K562 (cell line): Measurements from ENCODE around the gene HECW1. TPM values are rescaled to one million over a fixed set of nuclear protein-coding genes. Genes with fewer than 3 reads are reported as not detected.

ENCODE experiments used
- KAT8 ChIP-seq: fragments of 450-650 bp; IDR thresholded peaks from 2 replicates; pipeline ENCODE4 v1.6.1; 2016; ENCODE audit warnings: low read depth, mild to moderate bottlenecking
- LARP7 ChIP-seq: fragments of 450-650 bp; IDR thresholded peaks from 2 replicates; pipeline ENCODE4 v1.6.1; 2016
- MED1 ChIP-seq: sonication (generic); formaldehyde crosslinking; IDR thresholded peaks from 2 replicates; pipeline ENCODE4 v1.8.1; 2023; ENCODE audit warnings: missing genetic modification reagents, borderline replicate concordance
- MTF1 ChIP-seq: fragments of 250-450 bp; sonication (Bioruptor Pico); IDR thresholded peaks from 2 replicates; pipeline ENCODE4 v1.9.0; 2021; ENCODE audit warnings: moderate library complexity, mild to moderate bottlenecking, inconsistent platforms, borderline replicate concordance
- RFX5 ChIP-seq: IDR thresholded peaks from 2 replicates; pipeline ENCODE4 v1.6.1; 2011; ENCODE audit warnings: low read depth, mild to moderate bottlenecking, improper control_type of control experiment, low read length
- STAT5A ChIP-seq: IDR thresholded peaks from 2 replicates; pipeline ENCODE4 v1.6.1; 2012; ENCODE audit warnings: low read length, inconsistent platforms, borderline replicate concordance
- ZBTB1 ChIP-seq: sonication (generic); formaldehyde crosslinking; IDR thresholded peaks from 2 replicates; pipeline ENCODE4 v1.8.1; 2023; ENCODE audit warnings: missing genetic modification reagents, low read depth, mild to moderate bottlenecking, borderline replicate concordance
- ZNF232 ChIP-seq: sonication (generic); formaldehyde crosslinking; IDR thresholded peaks from 2 replicates; pipeline ENCODE4 v1.8.0; 2022; ENCODE audit warnings: mild to moderate bottlenecking, missing genetic modification reagents
- polyA plus RNA-seq, 8 experiments: library from polyadenylated mRNA; depleted of rRNA in 4 of 8; stranded (reverse) in 5 of 8; unstranded in 3 of 8; fragments of >200 nt; fragmentation: Nextera tagmentation in 2 of 8; fragmentation: Illumina TruSeq in 1 of 8; extraction: Ambion mirVana in 2 of 8; extraction: Trizol in 1 of 8; gene quantifications; 2 replicates each; pipeline versions ENCODE4 v1.2.1 to v1.2.3, GENCODE V29; 2011 to 2014; ENCODE audit warnings: inconsistent platforms in 1 of 8, missing spikeins in 1 of 8
- total RNA-seq, 7 experiments: library from RNA; depleted of rRNA in 6 of 7; stranded (reverse); fragments of >200 nt in 6 of 7; fragmentation: Illumina TruSeq in 2 of 7; extraction: Trizol in 2 of 7; gene quantifications; 2 replicates each; pipeline versions ENCODE4 v1.2.1 to v1.2.3, GENCODE V29; 2011 to 2021; ENCODE audit warnings: low replicate concordance in 1 of 7
- TF ChIP-seq, protein P1 (sequence below): fragments of 450-650 bp; IDR thresholded peaks from 2 replicates; pipeline ENCODE4 v1.6.1; 2017; ENCODE audit warnings: antibody characterized with exemption, mild to moderate bottlenecking
- TF ChIP-seq, protein P2 (sequence below): fragments of 250-450 bp; sonication (Bioruptor Pico); IDR thresholded peaks from 2 replicates; pipeline ENCODE4 v1.4.0; 2020; ENCODE audit warnings: mild to moderate bottlenecking, moderate library complexity
- TF ChIP-seq, protein P3 (sequence below): fragments of 250-450 bp; sonication (Bioruptor Pico); IDR thresholded peaks from 2 replicates; pipeline ENCODE4 v1.8.0; 2021; ENCODE audit warnings: moderate library complexity, mild to moderate bottlenecking, inconsistent platforms
- TF ChIP-seq, protein P4 (sequence below): fragments of 450-650 bp; IDR thresholded peaks from 2 replicates; pipeline ENCODE4 v1.6.1; 2016; ENCODE audit warnings: borderline replicate concordance
- TF ChIP-seq, protein P5 (sequence below), 2 experiments: IDR thresholded peaks; 2 replicates each; pipeline ENCODE4 v1.6.1; 2011; ENCODE audit warnings: borderline replicate concordance in 1 of 2, control low read depth in 1 of 2, low read depth in 1 of 2, low read length in 1 of 2, mild to moderate bottlenecking in 1 of 2, mixed read lengths in 1 of 2, moderate library complexity in 1 of 2; ENCODE audit not compliant: insufficient read depth in 1 of 2, insufficient read length in 1 of 2, poor library complexity in 1 of 2, severe bottlenecking in 1 of 2; ENCODE audit errors: extremely low read depth in 1 of 2
- TF ChIP-seq, protein P6 (sequence below), 2 experiments: fragments of 200-800 bp in 1 of 2; sonication (Bioruptor generic) in 1 of 2; sonication (generic) in 1 of 2; formaldehyde crosslinking in 1 of 2; IDR thresholded peaks in 1 of 2; conservative IDR thresholded peaks in 1 of 2; 2 replicates each; pipeline versions ENCODE4 v1.5.0 to v1.6.1; 2016 to 2020; ENCODE audit warnings: missing compliant biosample characterization in 1 of 2, missing genetic modification characterization in 1 of 2, missing genetic modification reagents in 1 of 2

HECW1 gene
- total and polyA plus RNA-seq, 9 of the 15 experiments (the other 6 are each of a cell fraction or from before 2014, with no cell fraction given), result 0.07 to 0.31 (median 0.13) TPM; not detected in 4

DNA sequence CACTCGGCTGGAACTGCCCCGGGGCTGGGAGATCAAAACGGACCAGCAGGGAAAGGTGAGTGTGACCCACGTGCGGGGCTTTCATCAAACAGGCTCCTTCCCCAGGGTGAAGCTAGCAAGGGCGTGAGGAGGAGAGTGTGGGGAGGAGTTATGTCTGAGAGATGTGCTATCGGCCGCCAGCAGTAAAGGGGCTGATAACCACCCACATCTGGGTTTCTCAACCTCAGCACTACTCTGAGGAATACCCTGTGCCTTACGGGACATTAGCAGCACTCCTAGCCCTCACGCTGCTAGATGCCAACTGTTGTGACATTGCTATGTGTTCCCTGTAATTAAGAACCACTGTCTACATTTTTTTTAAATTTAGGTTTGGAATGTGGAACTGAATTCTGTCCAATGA lies 356.6 kb downstream of the HECW1 start (continued):
- TF ChIP-seq, protein P1, sequence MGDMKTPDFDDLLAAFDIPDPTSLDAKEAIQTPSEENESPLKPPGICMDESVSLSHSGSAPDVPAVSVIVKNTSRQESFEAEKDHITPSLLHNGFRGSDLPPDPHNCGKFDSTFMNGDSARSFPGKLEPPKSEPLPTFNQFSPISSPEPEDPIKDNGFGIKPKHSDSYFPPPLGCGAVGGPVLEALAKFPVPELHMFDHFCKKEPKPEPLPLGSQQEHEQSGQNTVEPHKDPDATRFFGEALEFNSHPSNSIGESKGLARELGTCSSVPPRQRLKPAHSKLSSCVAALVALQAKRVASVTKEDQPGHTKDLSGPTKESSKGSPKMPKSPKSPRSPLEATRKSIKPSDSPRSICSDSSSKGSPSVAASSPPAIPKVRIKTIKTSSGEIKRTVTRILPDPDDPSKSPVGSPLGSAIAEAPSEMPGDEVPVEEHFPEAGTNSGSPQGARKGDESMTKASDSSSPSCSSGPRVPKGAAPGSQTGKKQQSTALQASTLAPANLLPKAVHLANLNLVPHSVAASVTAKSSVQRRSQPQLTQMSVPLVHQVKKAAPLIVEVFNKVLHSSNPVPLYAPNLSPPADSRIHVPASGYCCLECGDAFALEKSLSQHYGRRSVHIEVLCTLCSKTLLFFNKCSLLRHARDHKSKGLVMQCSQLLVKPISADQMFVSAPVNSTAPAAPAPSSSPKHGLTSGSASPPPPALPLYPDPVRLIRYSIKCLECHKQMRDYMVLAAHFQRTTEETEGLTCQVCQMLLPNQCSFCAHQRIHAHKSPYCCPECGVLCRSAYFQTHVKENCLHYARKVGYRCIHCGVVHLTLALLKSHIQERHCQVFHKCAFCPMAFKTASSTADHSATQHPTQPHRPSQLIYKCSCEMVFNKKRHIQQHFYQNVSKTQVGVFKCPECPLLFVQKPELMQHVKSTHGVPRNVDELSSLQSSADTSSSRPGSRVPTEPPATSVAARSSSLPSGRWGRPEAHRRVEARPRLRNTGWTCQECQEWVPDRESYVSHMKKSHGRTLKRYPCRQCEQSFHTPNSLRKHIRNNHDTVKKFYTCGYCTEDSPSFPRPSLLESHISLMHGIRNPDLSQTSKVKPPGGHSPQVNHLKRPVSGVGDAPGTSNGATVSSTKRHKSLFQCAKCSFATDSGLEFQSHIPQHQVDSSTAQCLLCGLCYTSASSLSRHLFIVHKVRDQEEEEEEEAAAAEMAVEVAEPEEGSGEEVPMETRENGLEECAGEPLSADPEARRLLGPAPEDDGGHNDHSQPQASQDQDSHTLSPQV, result no peak
- TF ChIP-seq, protein P2, sequence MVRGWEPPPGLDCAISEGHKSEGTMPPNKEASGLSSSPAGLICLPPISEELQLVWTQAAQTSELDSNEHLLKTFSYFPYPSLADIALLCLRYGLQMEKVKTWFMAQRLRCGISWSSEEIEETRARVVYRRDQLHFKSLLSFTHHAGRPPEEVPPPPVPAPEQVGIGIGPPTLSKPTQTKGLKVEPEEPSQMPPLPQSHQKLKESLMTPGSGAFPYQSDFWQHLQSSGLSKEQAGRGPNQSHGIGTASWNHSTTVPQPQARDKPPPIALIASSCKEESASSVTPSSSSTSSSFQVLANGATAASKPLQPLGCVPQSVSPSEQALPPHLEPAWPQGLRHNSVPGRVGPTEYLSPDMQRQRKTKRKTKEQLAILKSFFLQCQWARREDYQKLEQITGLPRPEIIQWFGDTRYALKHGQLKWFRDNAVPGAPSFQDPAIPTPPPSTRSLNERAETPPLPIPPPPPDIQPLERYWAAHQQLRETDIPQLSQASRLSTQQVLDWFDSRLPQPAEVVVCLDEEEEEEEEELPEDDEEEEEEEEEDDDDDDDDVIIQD (CRISPR knock-in tag), result no peak
- TF ChIP-seq ZBTB1 (CRISPR knock-in tag) (no peak), MED1 (CRISPR knock-in tag) (no peak), LARP7 (no peak), KAT8 (no peak), MTF1 (CRISPR knock-in tag) (no peak), ZNF232 (CRISPR knock-in tag) (no peak), RFX5 (no peak), STAT5A (no peak)
- TF ChIP-seq, protein P3, sequence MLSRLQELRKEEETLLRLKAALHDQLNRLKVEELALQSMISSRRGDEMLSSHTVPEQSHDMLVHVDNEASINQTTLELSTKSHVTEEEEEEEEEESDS (CRISPR knock-in tag), result no peak
- TF ChIP-seq, protein P4, sequence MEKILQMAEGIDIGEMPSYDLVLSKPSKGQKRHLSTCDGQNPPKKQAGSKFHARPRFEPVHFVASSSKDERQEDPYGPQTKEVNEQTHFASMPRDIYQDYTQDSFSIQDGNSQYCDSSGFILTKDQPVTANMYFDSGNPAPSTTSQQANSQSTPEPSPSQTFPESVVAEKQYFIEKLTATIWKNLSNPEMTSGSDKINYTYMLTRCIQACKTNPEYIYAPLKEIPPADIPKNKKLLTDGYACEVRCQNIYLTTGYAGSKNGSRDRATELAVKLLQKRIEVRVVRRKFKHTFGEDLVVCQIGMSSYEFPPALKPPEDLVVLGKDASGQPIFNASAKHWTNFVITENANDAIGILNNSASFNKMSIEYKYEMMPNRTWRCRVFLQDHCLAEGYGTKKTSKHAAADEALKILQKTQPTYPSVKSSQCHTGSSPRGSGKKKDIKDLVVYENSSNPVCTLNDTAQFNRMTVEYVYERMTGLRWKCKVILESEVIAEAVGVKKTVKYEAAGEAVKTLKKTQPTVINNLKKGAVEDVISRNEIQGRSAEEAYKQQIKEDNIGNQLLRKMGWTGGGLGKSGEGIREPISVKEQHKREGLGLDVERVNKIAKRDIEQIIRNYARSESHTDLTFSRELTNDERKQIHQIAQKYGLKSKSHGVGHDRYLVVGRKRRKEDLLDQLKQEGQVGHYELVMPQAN, result no peak
- TF ChIP-seq, protein P5, sequence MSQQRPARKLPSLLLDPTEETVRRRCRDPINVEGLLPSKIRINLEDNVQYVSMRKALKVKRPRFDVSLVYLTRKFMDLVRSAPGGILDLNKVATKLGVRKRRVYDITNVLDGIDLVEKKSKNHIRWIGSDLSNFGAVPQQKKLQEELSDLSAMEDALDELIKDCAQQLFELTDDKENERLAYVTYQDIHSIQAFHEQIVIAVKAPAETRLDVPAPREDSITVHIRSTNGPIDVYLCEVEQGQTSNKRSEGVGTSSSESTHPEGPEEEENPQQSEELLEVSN (IDR thresholded peaks at IDR 0.05; ENCODE audit: borderline replicate concordance in 1 of 2, extremely low read depth in 1 of 2, insufficient read depth in 1 of 2, insufficient read length in 1 of 2, low read depth in 1 of 2, low read length in 1 of 2, poor library complexity in 1 of 2, severe bottlenecking in 1 of 2), result peak in 1 of 2 experiments; percentile 27
- TF ChIP-seq, protein P6, sequence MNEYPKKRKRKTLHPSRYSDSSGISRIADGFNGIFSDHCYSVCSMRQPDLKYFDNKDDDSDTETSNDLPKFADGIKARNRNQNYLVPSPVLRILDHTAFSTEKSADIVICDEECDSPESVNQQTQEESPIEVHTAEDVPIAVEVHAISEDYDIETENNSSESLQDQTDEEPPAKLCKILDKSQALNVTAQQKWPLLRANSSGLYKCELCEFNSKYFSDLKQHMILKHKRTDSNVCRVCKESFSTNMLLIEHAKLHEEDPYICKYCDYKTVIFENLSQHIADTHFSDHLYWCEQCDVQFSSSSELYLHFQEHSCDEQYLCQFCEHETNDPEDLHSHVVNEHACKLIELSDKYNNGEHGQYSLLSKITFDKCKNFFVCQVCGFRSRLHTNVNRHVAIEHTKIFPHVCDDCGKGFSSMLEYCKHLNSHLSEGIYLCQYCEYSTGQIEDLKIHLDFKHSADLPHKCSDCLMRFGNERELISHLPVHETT (CRISPR knock-in tag; conservative IDR thresholded peaks at IDR 0.05 in 1 of 2, IDR thresholded peaks at IDR 0.05 in 1 of 2), result no peak
